Ecto neural progenitor cell (in vitro differentiated cells): Measurements from ENCODE around the gene THSD7A.

Source experiments
- DNase-seq: peaks from one replicate; pipeline ENCODE4 v3.0.0-alpha.2; 2018; ENCODE audit warnings: low spot score

THSD7A gene

GRCh38 chr7:11817111-11817740, 14.8 kb downstream of the THSD7A start:
- no peak for DNase-seq

- no peak for DNase-seq
Measured at GRCh38 chr7:11811709-11812108, 20.3 kb downstream of the THSD7A start.

GRCh38 chr7:11810043-11810625, 21.9 kb downstream of the THSD7A start:
- no peak for DNase-seq

GRCh38 chr7:11807000-11807399, 25.0 kb downstream of the THSD7A start:
- no peak for DNase-seq

- no peak for DNase-seq
Measured at GRCh38 chr7:11804621-11805020, 27.4 kb downstream of the THSD7A start.

- DNase-seq, result no peak
Measured at GRCh38 chr7:11795231-11795630, 36.8 kb downstream of the THSD7A start.

GRCh38 chr7:11792166-11792565, 39.8 kb downstream of the THSD7A start:
- DNase-seq, result no peak

GRCh38 chr7:11788568-11788967, 43.4 kb downstream of the THSD7A start:
- no peak for DNase-seq

- DNase-seq, result no peak
Measured at GRCh38 chr7:11787534-11787933, 44.5 kb downstream of the THSD7A start.

- no peak for DNase-seq
Measured at GRCh38 chr7:11786186-11786585, 45.8 kb downstream of the THSD7A start.

GRCh38 chr7:11784769-11785536, 47.0 kb downstream of the THSD7A start:
- no peak for DNase-seq

GRCh38 chr7:11779864-11780674, 51.9 kb downstream of the THSD7A start:
- no peak for DNase-seq

- no peak for DNase-seq
Measured at GRCh38 chr7:11776039-11776438, 56.0 kb downstream of the THSD7A start.

GRCh38 chr7:11775401-11775800, 56.6 kb downstream of the THSD7A start:
- no peak for DNase-seq

- DNase-seq, result no peak
Measured at GRCh38 chr7:11768263-11768662, 63.7 kb downstream of the THSD7A start.

GRCh38 chr7:11767148-11767547, 64.8 kb downstream of the THSD7A start:
- no peak for DNase-seq

GRCh38 chr7:11760372-11760771, 71.6 kb downstream of the THSD7A start:
- DNase-seq, result no peak

- DNase-seq, result no peak
Measured at GRCh38 chr7:11758627-11759111, 73.3 kb downstream of the THSD7A start.

GRCh38 chr7:11757153-11757552, 74.8 kb downstream of the THSD7A start:
- no peak for DNase-seq

- no peak for DNase-seq
Measured at GRCh38 chr7:11754933-11755332, 77.1 kb downstream of the THSD7A start.

- DNase-seq, result no peak
Measured at GRCh38 chr7:11754123-11754522, 77.9 kb downstream of the THSD7A start.

GRCh38 chr7:11753433-11753832, 78.6 kb downstream of the THSD7A start:
- no peak for DNase-seq
